Measurements from ENCODE around the gene OR5A1. TPM values are rescaled to one million over a fixed set of nuclear protein-coding genes. Genes with fewer than 3 reads are reported as not detected.
"Not testable (repeated sequence)": the region's sequence is repeated elsewhere in the genome, so short reads cannot be mapped to it uniquely, and the experiment has no call there.

The OR5A1 gene
- total and polyA plus RNA-seq, 10 donors: not detected

DNA sequence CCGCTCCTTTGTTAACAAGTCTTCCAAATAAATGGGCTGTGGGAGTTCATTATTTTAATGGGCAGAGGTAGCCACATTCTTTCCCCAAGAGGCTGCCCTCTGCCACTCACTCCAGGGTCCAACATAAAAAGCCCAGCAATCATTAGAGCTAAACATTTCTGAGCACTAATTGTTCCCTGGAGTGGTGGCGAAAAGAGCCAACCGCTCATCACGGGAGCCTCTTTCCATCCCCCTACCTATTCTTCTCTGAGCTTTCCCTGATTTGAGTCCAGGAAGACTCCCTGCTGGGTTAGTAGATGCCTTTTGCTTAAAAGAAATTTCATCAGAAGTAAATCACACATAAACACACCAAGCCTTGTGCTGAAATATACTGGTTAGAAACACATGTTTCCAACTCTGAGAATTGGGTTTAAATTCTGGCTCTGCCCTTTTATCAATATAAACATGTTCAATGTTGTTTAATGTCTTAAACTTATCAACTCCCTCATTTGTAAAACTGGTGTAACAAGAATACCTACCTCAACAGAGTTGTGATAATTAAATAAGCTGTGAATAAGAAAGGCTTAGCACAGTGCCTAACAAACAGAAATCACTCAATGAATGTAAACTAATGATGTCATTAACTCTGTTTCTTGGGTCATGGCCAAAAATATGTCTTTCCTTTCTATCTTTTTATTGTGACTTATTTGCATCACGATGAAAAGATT lies 9.8 kb upstream of the OR5A1 start, which contains the start of gene OR5A2:
OR5A2 (minus strand) TSS at position 53 of the 707 bp plus-strand sequence. CDS start 3,460 bp downstream, outside the sequence.
- Histone ChIP-seq H3K4me3 (no peak within 1 kb of the TSS), H3K27me3 (replicated peaks in 1 of 7) (peaks cover 0 to 2% (median 0%) of the 10 kb centered on the region in 7 donors), H3K9me3 (no peaks in the 10 kb centered on the region), H3K4me1 (no peaks in the 10 kb centered on the region), H3K36me3 (no peaks in the 10 kb centered on the region), H3K27ac (no peak within 1 kb of the TSS)
- DNase-seq: no peak
- TF ChIP-seq, protein P1, sequence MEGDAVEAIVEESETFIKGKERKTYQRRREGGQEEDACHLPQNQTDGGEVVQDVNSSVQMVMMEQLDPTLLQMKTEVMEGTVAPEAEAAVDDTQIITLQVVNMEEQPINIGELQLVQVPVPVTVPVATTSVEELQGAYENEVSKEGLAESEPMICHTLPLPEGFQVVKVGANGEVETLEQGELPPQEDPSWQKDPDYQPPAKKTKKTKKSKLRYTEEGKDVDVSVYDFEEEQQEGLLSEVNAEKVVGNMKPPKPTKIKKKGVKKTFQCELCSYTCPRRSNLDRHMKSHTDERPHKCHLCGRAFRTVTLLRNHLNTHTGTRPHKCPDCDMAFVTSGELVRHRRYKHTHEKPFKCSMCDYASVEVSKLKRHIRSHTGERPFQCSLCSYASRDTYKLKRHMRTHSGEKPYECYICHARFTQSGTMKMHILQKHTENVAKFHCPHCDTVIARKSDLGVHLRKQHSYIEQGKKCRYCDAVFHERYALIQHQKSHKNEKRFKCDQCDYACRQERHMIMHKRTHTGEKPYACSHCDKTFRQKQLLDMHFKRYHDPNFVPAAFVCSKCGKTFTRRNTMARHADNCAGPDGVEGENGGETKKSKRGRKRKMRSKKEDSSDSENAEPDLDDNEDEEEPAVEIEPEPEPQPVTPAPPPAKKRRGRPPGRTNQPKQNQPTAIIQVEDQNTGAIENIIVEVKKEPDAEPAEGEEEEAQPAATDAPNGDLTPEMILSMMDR (IDR thresholded peaks at IDR 0.05 in 8 of 11, conservative IDR thresholded peaks at IDR 0.05 in 3 of 11): no peak
- TF ChIP-seq POLR2AphosphoS5 (IDR thresholded peaks at IDR 0.05) (no peak), POLR2A (IDR thresholded peaks at IDR 0.05) (no peak)
- intact Hi-C loops (cut with DNase I; ENCODE audit: low total_unique reads): loop anchor here (10.0 kb wide), 1 partner anchor 142 kb away; no protein-coding TSS in a partner anchor
- 75 to 86% (median 82%) methylated on average over 5 of the region's 5 CpGs for WGBS, 5 donors

DNA sequence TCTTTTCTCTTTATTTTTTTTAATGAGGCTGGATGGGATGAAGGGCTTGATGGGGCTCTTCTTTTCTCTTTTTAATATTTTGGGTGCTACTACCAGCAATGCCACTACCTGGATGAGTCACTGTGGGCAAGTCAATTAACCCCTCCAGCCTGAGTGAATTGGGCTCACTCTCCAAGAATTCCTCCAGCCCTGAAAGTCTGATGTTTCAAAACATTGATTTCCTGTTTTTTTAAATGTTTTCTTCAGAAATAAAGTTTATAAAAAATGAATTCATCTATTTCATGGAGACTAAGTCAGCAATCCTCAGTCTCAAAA lies 9.2 kb upstream of the OR5A1 start:
- Histone ChIP-seq H3K27ac (no peak overlapping the region), H3K9me3 (no peaks in the 10 kb centered on the region), H3K4me1 (no peaks in the 10 kb centered on the region), H3K27me3 (replicated peaks in 1 of 7) (peaks cover 0 to 5% (median 0%) of the 10 kb centered on the region in 7 donors), H3K36me3 (no peaks in the 10 kb centered on the region), H3K4me3 (no peak overlapping the region)
- no peak for DNase-seq
- TF ChIP-seq POLR2AphosphoS5 (IDR thresholded peaks at IDR 0.05): no peak
- no peak for TF ChIP-seq POLR2A (IDR thresholded peaks at IDR 0.05)
- TF ChIP-seq, protein P1 (IDR thresholded peaks at IDR 0.05 in 8 of 11, conservative IDR thresholded peaks at IDR 0.05 in 3 of 11): no peak
- intact Hi-C loops (cut with DNase I; ENCODE audit: low total_unique reads): loop anchor here (10.0 kb wide), 1 partner anchor 142 kb away; no protein-coding TSS in a partner anchor

DNA sequence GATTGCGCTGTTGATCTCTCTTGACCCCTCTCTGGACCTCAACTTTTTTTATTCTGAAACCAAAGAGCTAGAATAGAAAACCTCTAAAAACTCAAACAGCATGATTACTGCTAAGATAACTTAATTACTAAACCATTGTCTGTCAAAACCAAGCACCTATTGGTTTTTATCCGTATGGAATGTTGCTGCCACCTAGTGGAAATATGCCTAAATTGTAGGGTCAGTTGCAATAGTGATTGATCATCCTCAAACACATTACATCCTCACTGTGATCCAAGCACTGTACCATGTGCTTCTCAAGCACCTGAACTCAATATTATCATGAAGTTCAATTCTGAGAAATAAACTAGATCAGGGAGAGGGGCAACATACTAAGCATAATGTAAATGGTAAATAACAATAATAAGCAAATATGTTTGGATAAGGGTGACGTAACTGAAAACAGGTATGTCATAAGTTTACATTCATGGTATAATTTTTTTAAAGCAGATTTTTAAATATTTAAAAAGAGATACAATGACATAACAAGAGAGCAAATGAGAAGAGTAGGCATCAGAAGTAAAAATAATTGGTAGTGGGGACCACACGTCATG lies 6.2 kb upstream of the OR5A1 start:
- TF ChIP-seq POLR2A (IDR thresholded peaks at IDR 0.05): no peak
- TF ChIP-seq, protein P1 (IDR thresholded peaks at IDR 0.05 in 8 of 11, conservative IDR thresholded peaks at IDR 0.05 in 3 of 11): peak; percentile 63 to 86 (median 79)
- 68 to 70% (median 69%) methylated on average over 4 of the region's 4 CpGs for WGBS, 5 donors
- Histone ChIP-seq H3K27me3 (replicated peaks in 1 of 7) (peaks cover 0 to 5% (median 0%) of the 10 kb centered on the region in 7 donors), H3K9me3 (no peaks in the 10 kb centered on the region), H3K36me3 (no peaks in the 10 kb centered on the region), H3K4me1 (no peaks in the 10 kb centered on the region), H3K27ac (no peak overlapping the region), H3K4me3 (no peak overlapping the region)
- DNase-seq: no peak
- intact Hi-C loops (cut with DNase I; ENCODE audit: low total_unique reads): loop anchor here (5.0 to 10.0 kb wide), 2 partner anchors 145 to 258 kb away; partner anchors contain the start of gene DTX4

DNA sequence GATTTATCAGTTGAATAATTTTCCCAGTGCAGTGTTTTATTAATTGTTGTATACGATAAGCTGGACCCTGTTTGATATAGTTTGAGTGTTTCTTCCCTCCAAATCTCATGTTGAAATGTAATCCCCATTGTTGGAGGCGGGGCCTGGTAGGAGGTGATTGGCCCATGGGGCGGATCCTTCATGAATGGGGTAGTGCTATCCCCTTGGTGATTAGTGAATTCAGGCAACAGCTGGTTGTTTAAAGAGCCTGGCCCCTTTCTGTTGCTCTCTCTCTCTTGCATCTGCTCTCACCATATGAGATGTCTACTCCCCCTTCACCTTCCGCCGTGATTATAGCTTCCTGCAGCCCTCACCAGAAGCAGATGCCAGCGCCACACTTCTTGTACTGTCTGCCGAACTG lies 1.5 kb downstream of the OR5A1 start:
- Histone ChIP-seq H3K36me3 (no peaks in the 10 kb centered on the region), H3K4me3 (no peak overlapping the region), H3K27ac (no peak overlapping the region), H3K27me3 (replicated peaks in 1 of 7) (no peaks in the 10 kb centered on the region), H3K9me3 (no peaks in the 10 kb centered on the region), H3K4me1 (no peaks in the 10 kb centered on the region)
- 85 to 91% (median 88%) methylated on average over 7 of the region's 7 CpGs for WGBS, 5 donors
- no peak for DNase-seq
- intact Hi-C loops (cut with DNase I; ENCODE audit: low total_unique reads): no loop called here
- TF ChIP-seq, protein P1 (IDR thresholded peaks at IDR 0.05 in 8 of 11, conservative IDR thresholded peaks at IDR 0.05 in 3 of 11): no peak
- TF ChIP-seq POLR2AphosphoS5 (IDR thresholded peaks at IDR 0.05): no peak
- no peak for TF ChIP-seq POLR2A (IDR thresholded peaks at IDR 0.05)

- intact Hi-C loops (cut with DNase I; ENCODE audit: low total_unique reads); H3K27me3 ChIP-seq (replicated peaks in 1 of 7); H3K4me1 ChIP-seq; DNase-seq; H3K36me3 ChIP-seq; H3K27ac ChIP-seq; H3K4me3 ChIP-seq: not testable (repeated sequence)
- peaks cover 0 to 24% (median 15%) of the 10 kb centered on the region in 8 donors for H3K9me3 ChIP-seq
- 77 to 95% (median 88%) methylated on average over 1 of the region's 1 CpG for WGBS, 5 donors
Measured at GRCh38 chr11:59445624-59446023, 9.4 kb downstream of the OR5A1 start.

Measured in spleen (tissue), 11 donors.